RWPE1 (cell line): ENCODE data around the gene DLGAP3.

Source experiments
- CTCF ChIA-PET: fragments of 350-600 bp; sonication (Branson Sonifier 250); formaldehyde crosslinking; extraction: SDS; loops from one replicate; lab custom pipeline; 2021; lab: Yijun Ruan, JAX
- POLR2A ChIA-PET: fragments of 400-600 bp; formaldehyde crosslinking; extraction: SDS; loops from one replicate; lab custom pipeline; 2020; ENCODE audit warnings: antibody characterized with exemption; ENCODE audit not compliant: low non-redundant PET; lab: Yijun Ruan, JAX
- DNase-seq: peaks from one replicate; pipeline ENCODE4 v3.0.0; 2012; ENCODE audit warnings: low spot score
- H3K27ac ChIP-seq: fragments of 450-650 bp; 2 replicates; pipeline ENCODE4 v1.5.1; 2017
- CTCF ChIP-seq: fragments of 450-650 bp; conservative IDR thresholded peaks from 2 replicates; pipeline ENCODE4 v1.5.1; 2017; ENCODE audit warnings: low read depth, mild to moderate bottlenecking

DLGAP3 gene

GRCh38 chr1:34858901-34859445, 70.5 kb downstream of the DLGAP3 start:
- DNase-seq = peak; percentile 52
- no peak for TF ChIP-seq CTCF
- CTCF ChIA-PET = interaction anchor here (0.5 to 1.2 kb wide), 8 partner anchors 9 to 899 kb away, joined by 3 to 10 read pairs (median 5); no protein-coding TSS in a partner anchor
- peak overlapping the region; percentile 78 for H3K27ac ChIP-seq
- POLR2A ChIA-PET = interaction anchor here (1.0 kb wide), 1 partner anchor 10 kb away, joined by 5 read pairs; no protein-coding TSS in a partner anchor

- no peak overlapping the region for H3K27ac ChIP-seq
- POLR2A ChIA-PET = interaction anchor here (0.6 kb wide), 1 partner anchor 336 kb away, joined by 3 read pairs; the partner anchor contains the start of gene SFPQ
- TF ChIP-seq CTCF = no peak
- CTCF ChIA-PET = no interaction called here
- no peak for DNase-seq
Measured at GRCh38 chr1:34856697-34857096, 72.8 kb downstream of the DLGAP3 start.

- ChIA-PET CTCF (interaction anchor here (0.6 to 1.8 kb wide), 21 partner anchors 8 to 1345 kb away, joined by 3 to 10 read pairs (median 4); no protein-coding TSS in a partner anchor), POLR2A (no interaction called here)
- DNase-seq = peak; percentile 88
- TF ChIP-seq CTCF = peak; percentile 93
- H3K27ac ChIP-seq = peak overlapping the region; percentile 59
Measured at GRCh38 chr1:34852677-34853217, 76.7 kb downstream of the DLGAP3 start.

- POLR2A ChIA-PET = interaction anchor here (0.7 kb wide), 1 partner anchor 795 kb away, joined by 5 read pairs; no protein-coding TSS in a partner anchor
- no peak for TF ChIP-seq CTCF
- peak; percentile 36 for DNase-seq
- CTCF ChIA-PET = interaction anchor here (0.5 to 1.2 kb wide), 5 partner anchors 13 to 155 kb away, joined by 3 to 4 read pairs (median 3); no protein-coding TSS in a partner anchor
- H3K27ac ChIP-seq = peak overlapping the region; percentile 60
Measured at GRCh38 chr1:34851431-34852105, 77.9 kb downstream of the DLGAP3 start.

GRCh38 chr1:34850382-34850781, 79.1 kb downstream of the DLGAP3 start:
- CTCF ChIA-PET = no interaction called here
- DNase-seq = no peak
- POLR2A ChIA-PET = no interaction called here
- no peak for TF ChIP-seq CTCF
- H3K27ac ChIP-seq = no peak overlapping the region

GRCh38 chr1:34847094-34847493, 82.4 kb downstream of the DLGAP3 start:
- no peak for TF ChIP-seq CTCF
- H3K27ac ChIP-seq = no peak overlapping the region
- ChIA-PET CTCF (interaction anchor here (0.5 kb wide), 1 partner anchor 587 kb away, joined by 3 read pairs; no protein-coding TSS in a partner anchor), POLR2A (interaction anchor here (0.5 kb wide), 1 partner anchor 10 kb away, joined by 3 read pairs; no protein-coding TSS in a partner anchor)
- DNase-seq = no peak
